ENCODE results near the gene SAMD3.

GRCh38 chr6:130129762-130130246 lies 92.9 kb downstream of the SAMD3 start:
- TF ChIP-seq CTCF (IDR thresholded peaks at IDR 0.05; ENCODE audit: insufficient read depth, low read length, poor library complexity, severe bottlenecking) (no peak), EZH2phosphoT487 (conservative IDR thresholded peaks at IDR 0.05; ENCODE audit: low read length) (no peak)

Data from SU-DHL-6 (cell line).